Measurements from ENCODE around the gene ACTL8.

Gene ACTL8

DNA sequence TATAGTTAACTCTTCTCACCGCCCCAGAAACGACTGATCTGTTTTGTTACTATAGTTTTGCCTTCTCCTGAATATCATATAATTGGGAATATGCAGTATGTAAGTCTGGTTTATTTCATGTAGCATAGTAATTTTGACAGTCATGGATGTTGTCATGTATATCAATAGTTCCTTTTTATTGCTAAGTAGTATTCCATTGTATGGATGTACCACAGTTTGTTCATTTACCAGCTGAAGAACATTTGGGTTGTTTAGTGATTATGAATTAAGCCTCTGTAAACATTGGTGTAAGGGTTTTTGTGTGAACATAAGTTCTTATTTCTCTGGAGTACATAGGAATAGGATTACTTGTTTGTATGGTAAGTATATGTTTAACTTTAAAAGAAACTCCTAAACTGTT is 55.5 kb downstream of the ACTL8 start:
- DNase-seq, result no peak

DNA sequence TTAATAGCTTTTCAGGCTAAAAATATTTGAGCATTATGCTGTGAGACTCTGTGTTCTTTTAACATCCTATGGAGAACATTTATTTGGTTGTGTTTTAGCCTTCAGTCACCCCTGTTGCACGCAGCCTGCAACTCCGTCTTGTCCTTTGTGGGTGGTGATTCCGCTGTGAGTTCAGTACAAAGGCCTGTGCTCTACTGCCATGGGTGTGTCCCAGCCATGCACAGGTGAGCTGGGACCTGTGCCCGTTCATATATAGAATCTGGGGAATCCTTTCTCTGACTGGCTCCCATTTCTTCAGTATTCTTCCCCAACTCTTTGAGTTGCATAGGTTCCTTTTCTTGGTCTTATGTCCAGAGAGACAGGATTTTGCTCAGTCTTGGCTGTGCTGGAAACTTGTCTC is 61.4 kb downstream of the ACTL8 start:
- DNase-seq, result no peak

DNA sequence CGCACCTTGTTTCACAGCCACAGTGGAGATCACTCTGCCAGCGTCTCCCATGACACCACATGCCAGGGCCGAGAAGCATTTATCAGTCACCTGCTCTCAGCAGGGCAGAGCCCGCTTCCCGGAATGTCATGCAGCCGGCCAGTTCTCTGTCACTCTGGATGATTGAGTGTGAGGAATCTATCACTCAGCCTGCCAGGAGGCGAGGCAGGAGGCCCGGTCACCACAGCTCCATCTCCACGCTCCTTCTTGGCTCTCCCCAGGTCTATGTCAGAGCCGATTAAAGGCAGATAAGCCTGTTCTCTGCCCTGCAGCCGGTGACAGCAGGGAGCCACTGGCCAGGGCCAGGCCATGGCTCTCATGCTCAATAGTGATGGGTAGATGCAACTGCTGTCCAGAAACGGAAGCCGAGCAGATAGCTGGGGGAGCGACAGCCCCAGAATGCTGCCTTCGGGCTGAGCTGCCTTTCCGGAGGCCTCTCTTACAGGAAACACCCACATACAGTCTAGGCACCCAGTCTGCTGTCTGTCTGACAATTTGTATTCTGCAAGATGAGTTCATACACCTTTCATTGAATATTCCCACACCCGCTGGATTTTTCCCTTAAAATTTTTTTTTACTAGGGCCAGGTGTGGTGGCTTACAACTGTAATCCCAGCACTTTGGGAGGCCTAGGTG is 64.1 kb downstream of the ACTL8 start:
- no peak for DNase-seq

DNA sequence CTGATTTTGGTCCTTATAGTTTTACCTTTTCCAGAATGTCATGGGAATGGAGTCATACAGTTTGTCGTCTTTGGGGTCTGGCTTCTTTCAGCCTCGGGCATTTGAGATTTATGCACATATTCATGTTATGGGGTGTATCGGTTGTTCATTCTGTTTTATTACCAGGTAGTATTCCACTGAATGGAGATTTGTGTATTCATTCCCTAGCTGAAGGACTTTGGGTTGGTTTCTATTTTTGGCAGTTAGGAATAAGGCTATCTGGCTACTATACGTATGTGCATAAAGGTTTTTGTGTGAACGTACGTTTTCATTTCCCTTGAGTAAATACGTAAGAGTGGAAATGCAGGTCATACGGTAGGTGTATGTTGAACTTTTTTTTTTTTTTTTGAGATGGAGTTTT is 65.1 kb downstream of the ACTL8 start:
- no peak for DNase-seq

DNA sequence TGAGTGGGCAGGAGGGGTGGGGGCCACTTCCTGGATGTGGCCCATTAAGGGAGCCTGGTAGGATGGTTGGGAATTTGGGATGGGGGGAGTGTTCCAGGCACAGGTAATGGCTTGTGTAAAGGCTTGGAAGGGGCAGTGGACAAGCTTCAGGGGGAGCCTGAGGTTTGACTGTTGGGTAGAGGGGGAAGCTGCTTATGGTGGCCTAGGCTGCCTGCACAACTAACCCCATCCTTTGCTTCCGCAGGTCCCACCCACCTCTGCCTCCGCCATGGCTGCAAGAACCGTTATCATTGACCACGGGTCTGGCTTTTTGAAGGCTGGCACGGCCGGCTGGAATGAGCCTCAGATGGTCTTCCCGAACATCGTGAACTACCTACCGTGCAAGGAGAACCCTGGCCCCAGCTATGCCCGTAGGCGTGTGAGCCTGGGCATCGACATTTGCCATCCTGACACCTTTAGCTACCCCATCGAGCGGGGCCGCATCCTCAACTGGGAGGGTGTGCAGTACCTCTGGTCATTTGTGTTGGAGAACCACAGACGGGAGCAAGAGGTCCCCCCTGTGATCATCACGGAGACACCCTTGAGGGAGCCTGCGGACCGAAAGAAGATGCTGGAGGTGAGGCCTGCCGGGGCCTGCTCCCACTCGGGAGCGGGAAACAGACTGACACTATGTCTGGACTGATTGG is 67.8 kb downstream of the ACTL8 start:
- DNase-seq, result no peak

DNA sequence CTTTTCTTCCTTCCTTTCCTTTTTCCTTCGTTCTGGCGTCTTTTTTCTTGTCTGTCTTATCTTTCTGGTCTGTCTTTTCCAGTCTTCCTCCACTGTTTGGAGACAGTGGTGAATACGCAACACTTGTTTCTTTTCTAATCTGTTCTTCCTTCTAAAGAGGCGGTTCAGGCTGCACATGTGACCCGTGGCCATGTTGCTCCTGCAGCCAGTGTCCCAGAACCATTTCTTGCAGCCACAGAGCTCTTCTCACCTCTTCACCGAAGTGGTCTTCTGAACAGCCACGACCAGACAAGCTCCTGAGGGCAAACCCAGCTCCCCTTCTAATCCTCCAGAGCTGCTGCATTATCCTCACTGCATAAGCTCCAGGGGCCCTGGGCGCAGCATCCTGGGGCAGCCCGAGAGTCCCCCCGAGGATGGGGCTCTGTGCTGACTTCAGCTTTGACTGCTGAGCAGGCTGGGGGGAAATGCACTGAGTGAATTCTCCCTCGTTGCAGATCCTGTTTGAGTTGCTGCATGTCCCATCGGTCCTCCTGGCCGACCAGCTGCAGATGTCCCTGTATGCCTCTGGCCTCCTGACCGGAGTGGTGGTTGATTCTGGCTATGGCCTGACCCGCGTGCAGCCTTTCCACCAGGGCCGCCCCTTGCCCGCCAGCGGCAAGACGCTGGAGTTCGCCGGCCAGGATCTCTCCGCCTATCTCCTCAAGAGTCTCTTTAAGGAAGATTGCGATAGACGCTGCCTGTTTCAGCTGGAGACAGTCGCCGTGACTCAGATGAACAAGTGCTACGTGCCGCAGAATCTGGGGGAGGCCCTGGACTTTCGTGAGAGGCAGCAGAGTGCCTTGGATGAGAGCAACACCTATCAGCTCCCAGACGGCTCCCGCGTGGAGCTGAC is 70.4 kb downstream of the ACTL8 start:
- no peak for DNase-seq

DNA sequence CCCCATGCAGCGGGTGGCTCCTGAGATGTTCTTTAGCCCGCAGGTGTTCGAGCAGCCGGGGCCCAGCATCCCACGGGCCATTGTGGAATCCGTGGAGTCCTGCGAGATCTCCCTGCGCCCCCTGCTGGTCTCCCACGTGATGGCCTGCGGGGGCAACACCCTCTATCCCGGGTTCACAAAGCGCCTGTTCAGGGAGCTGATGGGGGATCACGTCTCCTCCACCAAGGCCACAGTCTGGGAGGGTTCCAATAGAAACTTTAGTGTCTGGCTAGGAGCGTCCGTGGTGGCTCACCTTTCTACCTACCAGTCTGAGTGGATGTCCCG is 71.0 kb downstream of the ACTL8 start:
- peak; percentile 6 for DNase-seq

DNA sequence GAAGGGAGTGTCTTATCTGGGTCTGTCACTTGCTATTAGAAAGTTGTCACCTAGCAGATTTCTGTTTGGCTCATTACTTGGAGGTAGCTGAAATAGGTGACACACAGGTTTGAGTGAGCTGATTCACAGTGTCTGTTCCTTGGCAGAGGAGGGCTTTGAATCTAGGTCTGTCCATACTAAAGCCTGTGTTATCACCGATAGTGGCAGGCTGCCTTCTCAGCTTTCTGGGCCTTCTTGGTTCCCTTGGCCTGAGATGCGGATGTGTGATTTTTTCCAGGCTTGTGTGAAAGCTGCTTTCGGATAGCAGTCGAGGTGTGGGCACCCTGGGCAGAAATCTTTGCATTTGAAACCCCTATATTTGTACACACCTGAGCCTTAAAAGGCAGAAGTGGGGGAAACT is 73.9 kb downstream of the ACTL8 start:
- DNase-seq, result no peak

DNA sequence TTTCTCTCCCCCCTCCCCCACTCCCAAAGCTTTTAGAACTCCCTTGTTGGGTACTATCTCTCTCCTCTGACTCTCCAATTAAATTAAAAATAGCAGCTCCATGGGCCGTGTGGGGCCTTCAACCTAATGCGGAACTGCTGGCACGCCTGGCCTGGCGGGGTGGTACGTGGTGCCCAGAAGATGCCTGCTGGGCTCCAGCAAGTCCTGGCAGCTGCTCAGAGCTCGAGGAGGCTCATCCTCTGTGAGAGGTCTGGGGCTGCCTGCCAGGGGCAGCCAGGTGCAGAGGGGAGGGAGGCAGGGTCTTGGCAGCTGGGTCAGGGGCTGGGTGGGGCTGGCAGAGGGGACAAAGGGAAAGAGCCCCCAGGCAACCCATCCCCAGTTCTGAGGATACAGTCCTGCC is 74.4 kb downstream of the ACTL8 start:
- DNase-seq, result no peak

DNA sequence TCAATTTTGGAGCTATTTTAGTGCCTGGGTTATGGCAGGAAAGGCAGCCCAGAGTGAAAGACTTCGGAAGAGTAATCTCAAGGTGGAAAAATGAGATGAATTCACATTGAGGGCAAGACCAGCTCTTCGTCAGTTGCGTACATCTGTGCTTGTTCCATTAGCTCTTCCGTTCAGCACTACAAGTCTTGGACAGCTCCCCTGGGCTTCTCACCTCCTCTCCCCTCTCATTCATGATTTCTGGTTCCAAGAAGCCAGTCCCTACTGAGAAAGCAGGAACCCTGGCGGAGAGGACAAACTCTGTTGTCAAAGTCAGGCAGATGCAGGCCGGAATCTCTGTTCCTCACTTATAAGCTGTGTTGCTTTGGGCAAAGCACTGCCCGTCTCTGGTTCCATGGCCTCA is 76.5 kb downstream of the ACTL8 start:
- DNase-seq, result no peak

DNA sequence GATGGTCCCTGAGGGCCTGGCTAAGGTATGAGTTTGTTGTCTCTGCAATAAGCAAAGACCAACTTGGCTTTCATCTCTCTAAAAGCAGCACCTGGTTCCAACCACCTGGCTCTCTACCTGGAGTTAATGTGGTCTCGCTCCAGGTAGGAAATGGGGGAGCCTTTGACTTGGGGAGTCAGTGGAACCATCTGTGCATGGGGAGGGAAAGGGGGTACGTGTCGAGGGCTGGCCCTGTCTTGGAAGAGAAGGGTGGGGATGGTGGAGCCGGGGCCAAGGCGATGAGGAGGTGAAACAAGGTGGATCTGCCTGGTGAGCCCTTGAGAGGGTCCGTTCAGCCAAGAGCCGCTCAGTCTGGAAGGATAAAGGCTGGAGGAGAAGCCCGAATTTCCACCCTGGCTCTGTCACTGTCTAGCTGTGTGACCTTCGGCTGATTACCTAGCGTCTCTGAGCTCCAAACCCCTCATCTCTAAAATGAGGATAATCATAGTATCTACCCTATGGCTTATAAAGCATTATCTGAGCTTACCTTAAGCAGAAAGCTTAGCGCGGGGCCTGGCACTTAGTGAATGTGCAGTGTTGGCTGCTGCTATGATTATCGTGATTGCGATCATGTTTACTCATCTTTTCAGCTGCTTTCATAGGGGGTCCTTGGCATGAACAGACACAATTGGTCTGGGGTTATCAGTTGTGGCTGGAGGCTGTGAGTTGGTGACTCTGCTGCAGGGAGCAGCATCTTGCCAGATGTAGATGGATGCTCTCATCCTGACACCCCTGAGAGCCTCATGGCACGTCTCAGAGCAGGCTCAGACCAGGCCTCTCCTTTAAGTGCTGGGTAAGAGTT is 78.7 kb downstream of the ACTL8 start:
- no peak for DNase-seq

DNA sequence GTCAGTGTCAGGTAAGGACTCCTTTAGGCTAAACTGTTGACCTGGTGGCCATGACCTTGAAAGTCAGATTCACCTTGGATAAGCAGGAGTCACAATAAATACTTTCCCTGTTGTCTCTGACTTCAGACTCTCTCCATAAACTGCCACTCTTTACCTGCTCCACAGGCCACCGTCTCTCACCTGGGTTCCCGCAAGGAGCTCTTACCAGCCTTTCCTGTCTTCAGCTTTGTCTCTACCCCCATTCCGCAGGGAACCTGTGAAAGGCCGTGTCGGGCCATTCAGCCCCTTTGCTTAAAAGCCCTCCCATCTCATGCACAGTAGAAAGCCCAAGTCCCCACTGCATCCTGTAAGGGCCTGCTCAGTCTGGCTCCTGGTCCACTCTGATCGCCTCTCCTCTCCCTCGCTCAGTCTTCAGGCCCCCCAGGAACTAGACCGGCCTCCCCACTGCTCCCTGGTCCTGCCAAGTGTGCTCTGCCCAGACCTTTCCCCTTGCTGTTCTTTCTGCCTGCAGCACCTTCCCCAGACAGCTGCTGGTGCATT is 79.5 kb downstream of the ACTL8 start:
- DNase-seq, result no peak

DNA sequence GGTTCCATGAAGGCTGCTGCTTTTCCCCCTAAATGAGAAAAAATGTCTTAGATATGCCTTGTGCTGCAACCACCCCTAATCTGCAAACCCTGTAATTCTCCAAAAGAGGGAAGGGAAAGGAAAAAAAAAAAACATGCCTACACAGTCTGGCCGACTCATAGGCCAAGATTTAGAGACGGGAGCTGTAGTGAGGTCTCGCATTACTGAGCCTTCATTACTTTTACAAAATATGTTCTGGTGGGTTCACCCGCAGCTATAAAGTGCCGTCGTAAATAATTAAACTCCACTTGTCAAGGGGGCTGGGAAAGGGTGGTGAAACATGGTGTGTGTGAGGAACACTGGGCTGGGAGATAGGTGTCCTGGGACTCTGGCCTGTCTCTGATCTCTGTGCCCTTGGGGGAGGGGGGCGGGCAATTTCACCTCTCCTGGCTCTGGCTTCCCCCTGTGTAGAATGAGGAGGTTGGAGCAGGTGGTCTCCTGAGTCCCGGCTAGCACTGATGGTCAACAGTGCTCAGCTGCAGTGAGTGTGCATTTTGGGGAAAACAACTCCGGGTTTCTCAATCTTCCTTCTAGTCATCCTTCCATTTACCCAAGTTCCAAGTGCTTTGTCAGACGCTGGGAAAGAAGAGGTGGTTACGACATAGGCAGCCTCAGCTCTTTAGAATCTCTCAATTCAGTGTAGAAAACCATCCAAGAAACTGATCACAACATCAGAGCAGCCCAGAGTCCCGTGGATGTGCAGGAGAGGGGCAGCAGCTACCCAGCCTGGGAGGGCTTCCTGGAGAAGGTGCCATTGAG is 82.3 kb downstream of the ACTL8 start:
- no peak for DNase-seq

DNA sequence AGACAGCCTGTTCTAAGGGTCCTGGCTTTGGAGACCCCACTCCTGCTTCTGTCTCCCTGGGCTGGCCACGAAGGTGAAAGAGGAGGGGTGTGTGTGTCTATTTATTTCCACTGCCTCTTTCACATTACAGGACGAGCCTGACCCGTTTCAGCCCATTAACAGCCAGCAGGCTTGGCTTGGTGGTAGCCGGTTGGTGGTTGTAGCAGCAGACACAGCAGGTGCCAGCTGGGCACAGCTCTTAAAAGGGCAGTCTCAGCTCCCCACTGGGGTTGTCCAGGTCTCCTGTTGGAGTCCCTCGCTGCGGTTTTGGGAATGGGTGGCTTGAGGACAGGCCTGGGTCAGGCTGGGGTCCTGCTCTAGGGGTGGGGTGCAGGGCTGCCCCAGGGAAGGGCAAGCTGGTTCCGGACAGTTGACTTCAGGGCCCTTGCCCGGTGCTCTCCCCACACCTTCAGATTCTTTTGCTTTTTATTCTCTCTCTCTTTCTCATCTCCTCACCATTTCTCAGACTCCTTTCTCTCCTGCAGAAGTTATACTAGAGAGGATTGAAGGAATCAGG is 84.6 kb downstream of the ACTL8 start:
- DNase-seq, result no peak

DNA sequence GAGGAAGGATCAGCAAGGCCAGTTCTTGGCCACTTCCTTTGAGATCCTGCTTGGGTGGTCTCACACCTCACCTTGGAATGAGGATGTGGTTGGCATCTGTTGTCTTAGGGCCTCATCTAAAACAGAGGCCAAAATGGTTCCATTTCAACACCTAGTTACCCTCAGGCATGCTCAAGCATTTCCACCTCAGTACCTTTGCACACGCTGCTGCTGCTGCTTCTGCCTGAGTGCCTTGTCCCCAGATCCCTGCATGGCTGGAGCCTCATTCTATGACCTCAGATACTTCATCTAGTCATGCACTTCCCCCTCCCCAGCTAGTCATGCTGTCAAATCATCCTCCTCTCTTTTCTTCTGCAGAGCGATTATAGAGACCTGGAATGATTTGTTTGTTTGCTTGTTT is 86.8 kb downstream of the ACTL8 start:
- no peak for DNase-seq

DNA sequence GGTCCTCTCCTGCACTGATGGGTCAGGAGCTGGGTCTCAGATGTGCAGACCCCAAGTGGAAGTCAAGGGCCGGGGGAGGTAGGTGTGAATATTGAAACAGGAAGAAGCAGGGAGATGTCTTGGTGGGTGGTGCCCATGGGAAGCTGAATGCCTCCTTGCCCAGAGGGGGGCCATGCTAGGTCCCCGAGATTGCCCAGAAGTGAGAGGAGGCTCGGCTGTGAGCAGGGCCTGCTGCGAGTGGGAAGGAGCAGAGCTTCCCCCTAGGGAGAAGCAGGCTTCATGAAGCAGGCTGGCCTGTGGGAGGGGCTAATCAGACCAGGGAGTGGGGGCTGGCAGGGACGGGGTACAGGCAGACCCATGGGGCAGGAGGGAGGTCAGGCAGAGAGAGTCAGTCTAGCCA is 87.6 kb downstream of the ACTL8 start:
- no peak for DNase-seq

DNA sequence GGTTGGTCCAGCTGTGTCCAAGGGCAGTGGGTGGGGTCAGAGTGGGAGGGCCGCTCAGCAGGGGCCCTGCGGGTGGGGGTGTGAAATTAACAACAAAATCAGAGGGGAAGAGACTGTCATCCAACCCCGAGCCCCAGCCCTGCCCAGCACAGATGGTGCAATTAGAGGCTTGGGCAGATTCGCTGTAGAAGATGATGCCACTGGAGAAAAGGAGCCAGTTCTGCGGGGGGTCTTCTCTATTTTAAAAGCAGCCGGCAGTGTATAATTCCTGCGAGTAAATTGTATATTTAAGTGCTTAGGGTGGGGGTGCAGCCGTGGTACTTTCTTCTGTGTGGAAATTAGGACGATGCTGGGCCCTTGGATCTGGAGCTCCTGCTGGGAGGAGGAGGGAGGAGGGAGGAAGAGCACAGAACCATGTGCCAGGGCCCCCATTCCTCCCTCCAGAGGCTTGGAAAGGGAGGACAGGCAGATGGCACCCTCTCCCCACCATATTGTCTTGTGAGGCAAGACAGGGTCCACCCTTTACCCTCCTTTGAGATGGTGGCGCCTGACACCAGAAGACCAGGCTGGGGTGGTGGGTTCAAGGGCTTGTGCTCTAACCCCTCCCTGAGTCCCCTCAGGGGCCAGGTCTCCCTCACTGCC is 89.2 kb downstream of the ACTL8 start:
- DNase-seq, result no peak

DNA sequence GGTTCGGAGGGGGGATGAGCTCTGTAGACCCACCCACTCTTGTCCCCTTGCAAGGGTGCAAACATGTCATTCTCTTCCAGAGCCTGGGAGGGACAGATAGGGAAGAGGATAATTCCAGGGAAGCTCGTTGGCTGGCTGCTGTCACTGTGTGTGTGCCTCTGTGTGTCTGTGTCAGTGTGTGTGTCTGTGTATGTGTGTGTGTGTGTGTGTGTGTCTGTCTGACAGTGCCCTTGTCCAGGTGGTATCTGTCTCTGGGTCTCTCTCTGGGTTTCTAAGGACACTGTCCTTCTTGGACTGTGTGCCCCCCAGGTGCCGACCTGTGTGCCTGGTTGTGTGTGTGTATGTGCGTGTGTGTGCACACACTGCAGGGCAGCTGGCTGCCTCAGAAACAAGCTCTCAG is 90.5 kb downstream of the ACTL8 start:
- DNase-seq, result no peak

DNA sequence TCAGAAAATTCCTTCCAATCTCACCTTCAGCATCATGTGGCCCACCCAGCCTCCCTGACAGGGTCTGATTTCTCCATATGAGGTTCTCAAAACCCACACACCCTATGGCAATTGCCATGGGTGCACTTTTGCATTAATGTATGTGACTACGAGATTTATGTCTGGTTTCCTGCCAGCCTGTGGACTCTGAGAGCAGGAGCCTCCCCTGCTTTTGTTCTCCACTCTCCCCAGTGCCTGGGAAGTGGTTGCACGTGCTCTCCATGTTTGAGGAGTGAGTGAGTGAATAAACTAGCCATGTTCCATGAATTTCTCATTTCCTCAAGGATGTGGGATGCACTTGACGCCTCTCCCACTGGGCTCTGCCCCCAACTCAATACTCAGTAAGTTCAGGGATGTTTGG is 91.2 kb downstream of the ACTL8 start:
- DNase-seq, result no peak

DNA sequence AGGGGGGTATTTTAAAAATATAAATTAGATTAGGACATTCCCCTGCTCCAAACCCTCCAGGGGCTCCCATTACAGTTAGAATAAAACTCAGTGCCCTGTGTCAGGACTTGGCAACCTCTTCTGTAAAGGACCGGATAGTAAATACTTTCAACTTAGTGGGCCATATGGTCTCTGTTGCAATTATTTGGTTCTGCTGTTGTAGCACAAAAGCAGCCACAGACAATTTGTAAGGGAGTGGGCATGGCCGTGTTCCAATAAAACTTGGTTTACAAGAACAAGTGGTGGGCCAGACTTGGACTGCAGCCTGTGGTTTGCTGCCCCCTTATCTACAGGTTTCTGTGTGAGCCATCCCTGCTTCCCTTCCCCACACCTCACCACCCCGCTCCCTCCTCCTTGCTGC is 92.0 kb downstream of the ACTL8 start:
- no peak for DNase-seq

DNA sequence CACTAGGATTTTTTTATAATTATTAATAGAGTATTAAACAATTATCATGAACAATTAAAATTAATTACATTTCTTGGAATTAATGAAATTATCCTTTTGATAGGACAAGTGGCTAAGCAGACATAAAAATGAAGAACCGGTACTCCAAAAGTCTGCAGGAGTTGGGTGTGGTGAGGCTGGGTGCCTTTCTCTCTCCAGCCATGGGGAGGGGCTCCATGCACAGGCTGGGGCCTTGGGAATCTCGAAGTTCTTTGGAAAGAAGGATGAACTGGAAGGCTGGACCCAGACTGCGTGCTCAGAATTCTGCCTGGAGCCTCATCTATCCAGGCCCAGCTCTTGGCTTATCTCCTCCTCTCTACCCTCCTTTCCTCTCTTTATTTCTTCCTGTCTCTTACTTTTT is 94.1 kb downstream of the ACTL8 start:
- no peak for DNase-seq

Measured in stimulated activated CD4-positive, alpha-beta T cell treated with anti-CD3 and anti-CD28 coated beads, Interleukin-12 subunit alpha, Interleukin-12 subunit beta, amount 100 ng/mL, for 4 hours (primary cell).